B cell (primary cell): ENCODE measurements around the gene YEATS2.

Experiments used
- EZH2 ChIP-seq: IDR thresholded peaks from 2 replicates; pipeline ENCODE4 v1.6.1; 2012; ENCODE audit warnings: borderline replicate concordance, low read depth, mild to moderate bottlenecking, moderate library complexity, low read length; ENCODE audit not compliant: insufficient read depth, poor library complexity, severe bottlenecking
- TF ChIP-seq, protein P1 (sequence below): fragments of 200-600 bp; IDR thresholded peaks from one replicate; pipeline ENCODE4 v1.8.0; 2022; ENCODE audit warnings: antibody characterized with exemption, mild to moderate bottlenecking

DNA sequence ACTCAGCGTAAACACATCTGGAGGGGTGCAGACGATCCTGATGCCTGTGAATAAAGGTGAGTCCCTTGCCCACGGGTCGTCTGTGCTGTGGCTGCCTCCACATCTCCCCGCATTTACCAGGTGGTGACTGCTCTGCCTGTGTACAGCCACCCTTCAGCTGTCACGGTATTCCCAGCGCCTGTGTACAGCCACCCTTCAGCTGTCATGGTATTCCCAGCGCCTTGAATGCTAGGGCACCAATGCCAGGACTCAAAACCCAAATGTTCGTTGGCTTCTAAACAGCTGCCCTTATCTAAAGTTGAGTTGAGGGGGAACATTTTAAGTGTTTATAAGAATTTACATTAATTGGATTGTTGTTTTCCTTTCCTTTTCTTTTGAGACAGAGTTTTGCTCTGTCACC is 100.4 kb downstream of the YEATS2 start:
- TF ChIP-seq, protein P1, sequence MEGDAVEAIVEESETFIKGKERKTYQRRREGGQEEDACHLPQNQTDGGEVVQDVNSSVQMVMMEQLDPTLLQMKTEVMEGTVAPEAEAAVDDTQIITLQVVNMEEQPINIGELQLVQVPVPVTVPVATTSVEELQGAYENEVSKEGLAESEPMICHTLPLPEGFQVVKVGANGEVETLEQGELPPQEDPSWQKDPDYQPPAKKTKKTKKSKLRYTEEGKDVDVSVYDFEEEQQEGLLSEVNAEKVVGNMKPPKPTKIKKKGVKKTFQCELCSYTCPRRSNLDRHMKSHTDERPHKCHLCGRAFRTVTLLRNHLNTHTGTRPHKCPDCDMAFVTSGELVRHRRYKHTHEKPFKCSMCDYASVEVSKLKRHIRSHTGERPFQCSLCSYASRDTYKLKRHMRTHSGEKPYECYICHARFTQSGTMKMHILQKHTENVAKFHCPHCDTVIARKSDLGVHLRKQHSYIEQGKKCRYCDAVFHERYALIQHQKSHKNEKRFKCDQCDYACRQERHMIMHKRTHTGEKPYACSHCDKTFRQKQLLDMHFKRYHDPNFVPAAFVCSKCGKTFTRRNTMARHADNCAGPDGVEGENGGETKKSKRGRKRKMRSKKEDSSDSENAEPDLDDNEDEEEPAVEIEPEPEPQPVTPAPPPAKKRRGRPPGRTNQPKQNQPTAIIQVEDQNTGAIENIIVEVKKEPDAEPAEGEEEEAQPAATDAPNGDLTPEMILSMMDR, result no peak
- TF ChIP-seq EZH2, result no peak
